Glutamatergic neuron (in vitro differentiated cells): Measurements from ENCODE around the gene PEX14. TPM values are rescaled to one million over a fixed set of nuclear protein-coding genes. Genes with fewer than 3 reads are reported as not detected.

ENCODE experiments used
- DNase-seq: peaks from one replicate; pipeline ENCODE4 v3.0.0; 2022
- H3K27ac Mint-ChIP-seq: one replicate; pipeline ENCODE4 v1.8.0; 2020; ENCODE audit warnings: mild to moderate bottlenecking, mixed read lengths, inconsistent platforms; ENCODE audit not compliant: unreplicated experiment
- H3K27me3 Mint-ChIP-seq: one replicate; pipeline ENCODE4 v1.8.0; 2020; ENCODE audit warnings: mild to moderate bottlenecking, moderate library complexity, mixed read lengths, inconsistent platforms; ENCODE audit not compliant: unreplicated experiment
- H3K36me3 Mint-ChIP-seq: one replicate; pipeline ENCODE4 v1.8.0; 2020; ENCODE audit warnings: mild to moderate bottlenecking, mixed read lengths, inconsistent platforms; ENCODE audit not compliant: unreplicated experiment
- H3K4me1 Mint-ChIP-seq: one replicate; pipeline ENCODE4 v1.8.0; 2020; ENCODE audit warnings: mild to moderate bottlenecking, low read depth, mixed read lengths, inconsistent platforms; ENCODE audit not compliant: unreplicated experiment
- H3K4me3 Mint-ChIP-seq: one replicate; pipeline ENCODE4 v1.8.0; 2020; ENCODE audit warnings: mild to moderate bottlenecking, mixed read lengths, inconsistent platforms; ENCODE audit not compliant: unreplicated experiment
- H3K9me3 Mint-ChIP-seq: one replicate; pipeline ENCODE4 v1.8.0; 2020; ENCODE audit warnings: mild to moderate bottlenecking, moderate library complexity, mixed read lengths, inconsistent platforms; ENCODE audit not compliant: unreplicated experiment
- CTCF ChIP-seq: fragments of 200-600 bp; sonication (generic); IDR thresholded peaks from one replicate; pipeline ENCODE4 v1.5.0; 2021; ENCODE audit not compliant: partially characterized antibody, unreplicated experiment
- total RNA-seq: library from RNA; stranded (reverse); fragmentation: NEBNext Ultra II Directional; extraction: Animal tissue kit (Norgen Biotek cat#: 25700); gene quantifications from one replicate; pipeline ENCODE4 v1.2.1, GENCODE V29; 2021; ENCODE audit not compliant: unreplicated experiment

Gene PEX14
- total RNA-seq, 1 donor from 2014 or later, result 25.8 TPM

- Mint-ChIP-seq H3K27me3 (peaks cover 5% of the 10 kb centered on the region), H3K36me3 (no peaks in the 10 kb centered on the region), H3K4me1 (peaks cover 59% of the 10 kb centered on the region), H3K4me3 (no peak overlapping the region), H3K27ac (no peak overlapping the region), H3K9me3 (peaks cover 6% of the 10 kb centered on the region)
- no peak for DNase-seq
- no peak for TF ChIP-seq CTCF
Measured at GRCh38 chr1:10517677-10517982, 42.9 kb downstream of the PEX14 start.

- no peak for DNase-seq
- H3K4me1 Mint-ChIP-seq, result peaks cover 54% of the 10 kb centered on the region
- H3K27ac Mint-ChIP-seq, result peak overlapping the region; percentile 60
- no peaks in the 10 kb centered on the region for H3K36me3 Mint-ChIP-seq
- TF ChIP-seq CTCF, result peak; percentile 10
- peaks cover 2% of the 10 kb centered on the region for H3K9me3 Mint-ChIP-seq
- peak overlapping the region; percentile 48 for H3K4me3 Mint-ChIP-seq
- H3K27me3 Mint-ChIP-seq, result peaks cover 5% of the 10 kb centered on the region
Measured at GRCh38 chr1:10519016-10519417, 44.3 kb downstream of the PEX14 start.

GRCh38 chr1:10520497-10520896 is 45.7 kb downstream of the PEX14 start:
- Mint-ChIP-seq H3K27me3 (peaks cover 5% of the 10 kb centered on the region), H3K27ac (no peak overlapping the region), H3K4me3 (no peak overlapping the region), H3K9me3 (peaks cover 2% of the 10 kb centered on the region), H3K36me3 (no peaks in the 10 kb centered on the region), H3K4me1 (peaks cover 45% of the 10 kb centered on the region)
- TF ChIP-seq CTCF, result no peak
- DNase-seq, result no peak

GRCh38 chr1:10520952-10521351 is 46.2 kb downstream of the PEX14 start:
- Mint-ChIP-seq H3K4me1 (peaks cover 41% of the 10 kb centered on the region), H3K27me3 (peaks cover 5% of the 10 kb centered on the region), H3K4me3 (no peak overlapping the region), H3K36me3 (no peaks in the 10 kb centered on the region), H3K27ac (no peak overlapping the region), H3K9me3 (peaks cover 2% of the 10 kb centered on the region)
- no peak for DNase-seq
- TF ChIP-seq CTCF, result no peak

GRCh38 chr1:10521537-10522157 is 46.9 kb downstream of the PEX14 start:
- Mint-ChIP-seq H3K9me3 (peaks cover 2% of the 10 kb centered on the region), H3K27me3 (peaks cover 5% of the 10 kb centered on the region), H3K4me3 (no peak overlapping the region), H3K36me3 (no peaks in the 10 kb centered on the region), H3K4me1 (peaks cover 34% of the 10 kb centered on the region), H3K27ac (no peak overlapping the region)
- DNase-seq, result no peak
- TF ChIP-seq CTCF, result no peak
